Measurements from ENCODE around the gene MACIR. TPM values are rescaled to one million over a fixed set of nuclear protein-coding genes. Genes with fewer than 3 reads are reported as not detected.

MACIR gene
- total and polyA plus RNA-seq, 2 of the 13 experiments (the other 11 are each of a cell fraction or from before 2014, with no cell fraction given): 2.4 to 4.4 TPM

DNA sequence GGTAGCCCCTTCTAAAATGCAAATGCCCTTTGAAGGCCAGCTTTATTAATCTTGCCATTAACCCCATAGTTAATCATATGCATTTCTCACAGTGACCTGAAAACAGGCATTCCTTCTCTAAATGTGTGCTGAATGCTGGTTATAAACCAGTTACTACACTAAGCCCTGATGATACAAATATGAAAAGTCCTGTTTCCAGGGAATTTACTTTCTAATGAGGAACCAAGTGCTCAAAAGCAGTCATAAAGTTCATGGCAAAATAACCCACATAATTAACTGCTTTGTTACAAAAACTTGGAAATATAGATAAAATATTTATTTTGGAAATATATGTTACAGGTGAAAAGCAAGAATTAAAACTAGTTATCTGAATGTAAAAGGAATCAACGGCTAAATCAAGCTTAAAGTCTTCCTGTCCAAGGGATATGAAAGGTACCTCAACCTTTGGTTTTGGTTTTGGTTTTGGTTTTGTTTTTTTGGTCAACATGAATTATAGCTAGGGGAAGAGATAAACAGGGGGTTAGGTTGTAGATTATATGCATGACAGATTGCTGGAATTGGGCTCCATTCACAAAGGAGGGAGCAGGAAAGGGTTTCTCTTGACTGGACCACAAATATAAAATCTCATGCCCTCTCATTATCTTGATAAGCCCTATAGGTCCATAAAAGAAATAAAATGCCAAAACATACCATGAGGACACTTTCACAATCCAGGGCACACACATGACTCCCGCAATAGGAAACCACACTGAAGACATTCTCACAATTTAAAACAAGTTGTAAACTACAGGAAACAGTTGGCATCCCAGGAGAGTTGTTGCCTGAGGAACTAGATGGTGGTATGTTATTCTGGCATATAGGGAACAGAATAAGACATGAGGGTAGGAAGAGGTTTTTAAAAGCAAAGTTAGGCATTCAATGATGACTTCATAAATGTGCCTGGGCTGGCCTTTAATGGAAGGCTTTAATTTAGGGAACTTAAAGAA lies 46.7 kb upstream of the MACIR start (continued):
- TF ChIP-seq, protein P1, sequence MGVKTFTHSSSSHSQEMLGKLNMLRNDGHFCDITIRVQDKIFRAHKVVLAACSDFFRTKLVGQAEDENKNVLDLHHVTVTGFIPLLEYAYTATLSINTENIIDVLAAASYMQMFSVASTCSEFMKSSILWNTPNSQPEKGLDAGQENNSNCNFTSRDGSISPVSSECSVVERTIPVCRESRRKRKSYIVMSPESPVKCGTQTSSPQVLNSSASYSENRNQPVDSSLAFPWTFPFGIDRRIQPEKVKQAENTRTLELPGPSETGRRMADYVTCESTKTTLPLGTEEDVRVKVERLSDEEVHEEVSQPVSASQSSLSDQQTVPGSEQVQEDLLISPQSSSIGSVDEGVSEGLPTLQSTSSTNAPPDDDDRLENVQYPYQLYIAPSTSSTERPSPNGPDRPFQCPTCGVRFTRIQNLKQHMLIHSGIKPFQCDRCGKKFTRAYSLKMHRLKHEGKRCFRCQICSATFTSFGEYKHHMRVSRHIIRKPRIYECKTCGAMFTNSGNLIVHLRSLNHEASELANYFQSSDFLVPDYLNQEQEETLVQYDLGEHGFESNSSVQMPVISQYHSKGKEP (CRISPR knock-in tag; IDR thresholded peaks at IDR 0.05): no peak

DNA sequence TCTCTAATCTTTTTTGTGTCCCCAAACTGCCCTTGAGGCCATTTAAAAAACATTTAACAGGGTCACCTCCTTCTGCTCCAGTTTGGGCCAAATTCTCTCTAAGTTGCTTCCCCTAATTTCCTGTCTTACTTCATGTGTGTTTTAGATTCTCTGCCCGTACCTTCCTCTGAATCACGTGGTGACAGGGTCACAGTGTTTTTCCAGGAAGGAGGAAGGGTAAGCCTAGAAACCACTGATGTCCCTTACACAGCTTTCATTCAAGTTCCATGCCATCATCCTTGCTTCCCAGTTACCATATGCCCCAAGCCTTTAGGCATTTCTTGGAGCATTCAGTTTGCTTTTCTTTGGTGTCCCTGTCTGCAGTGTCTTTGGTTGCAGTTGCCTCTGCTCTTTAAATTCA lies 42.4 kb upstream of the MACIR start:
- no peak overlapping the region for H2AFZ ChIP-seq (ENCODE audit: low read length)
- in situ Hi-C loops (cut with HindIII; ENCODE audit: extremely low pct_ligation_motif_present, low pct_unique_long_range_greater_than_20kb) (no loop called here), intact Hi-C loops (cut with micrococcal nuclease; ENCODE audit: unreplicated experiment) (no loop called here)
- no peak overlapping the region for H3K27ac ChIP-seq (ENCODE audit: extremely low read length, insufficient read depth, low read length)
- no peaks in the 10 kb centered on the region; a peak in 1 of 5 replicates for H3K27me3 ChIP-seq (ENCODE audit: control insufficient read depth in 1 of 2, insufficient read depth in 2 of 2, low read length in 2 of 2)
- no TSS peak for BruUV-seq (replicated peaks)
- no peaks in the 10 kb centered on the region for H3K9me3 ChIP-seq (ENCODE audit: low read length)
- H3K9ac ChIP-seq (ENCODE audit: insufficient read depth, low read depth, low read length): no peak overlapping the region
- FAIRE-seq (no peak), DNase-seq (ENCODE audit: low spot score) (no peak), ATAC-seq (no peak)
- POLR2A ChIA-PET: no interaction called here
- no peak overlapping the region for H3K4me2 ChIP-seq (ENCODE audit: low read depth, low read length)
- 61% methylated on average over 2 of the region's 2 CpGs for WGBS (ENCODE audit: low lambda C conversion rate)
- no peaks in the 10 kb centered on the region for H4K20me1 ChIP-seq (ENCODE audit: insufficient read depth, low read length)
- H3K36me3 ChIP-seq (replicated peaks in 1 of 2; ENCODE audit: control insufficient read depth in 1 of 2, insufficient read depth in 2 of 2, low read length in 2 of 2): no peaks in the 10 kb centered on the region
- no peak overlapping the region for H3K4me3 ChIP-seq (replicated peaks in 1 of 3; ENCODE audit: insufficient read depth in 1 of 3, low read depth in 2 of 3, low read length in 3 of 3)
- no peaks in the 10 kb centered on the region for H3K79me2 ChIP-seq (ENCODE audit: insufficient read depth, low read length)
- H3K4me1 ChIP-seq (ENCODE audit: insufficient read depth, low read length): peaks cover 6% of the 10 kb centered on the region; the same call in 1 of the 2 replicates
- CTCF ChIA-PET (ENCODE audit: low intra/inter-chr PET ratio, low total read pairs): no interaction called here
- TF ChIP-seq SOX13 (IDR thresholded peaks at IDR 0.05) (no peak), SOX13 (CRISPR knock-in tag; conservative IDR thresholded peaks at IDR 0.05 in 1 of 2, IDR thresholded peaks at IDR 0.05 in 1 of 2) (no peak), RNF2 (conservative IDR thresholded peaks at IDR 0.05; ENCODE audit: low read depth) (no peak), SMC3 (IDR thresholded peaks at IDR 0.05; ENCODE audit: low read length) (no peak), KDM2A (CRISPR knock-in tag; IDR thresholded peaks at IDR 0.05; ENCODE audit: borderline replicate concordance, low read depth) (no peak), SIX1 (CRISPR knock-in tag; IDR thresholded peaks at IDR 0.05; ENCODE audit: borderline replicate concordance) (no peak), GZF1 (CRISPR knock-in tag; IDR thresholded peaks at IDR 0.05) (no peak), IKZF4 (CRISPR knock-in tag; IDR thresholded peaks at IDR 0.05; ENCODE audit: borderline replicate concordance, low read depth, not compliant biosample characterization) (no peak), MYNN (CRISPR knock-in tag; IDR thresholded peaks at IDR 0.05; ENCODE audit: low read depth) (no peak), ZNF383 (CRISPR knock-in tag; IDR thresholded peaks at IDR 0.05; ENCODE audit: borderline replicate concordance) (no peak)
- TF ChIP-seq, protein P2, sequence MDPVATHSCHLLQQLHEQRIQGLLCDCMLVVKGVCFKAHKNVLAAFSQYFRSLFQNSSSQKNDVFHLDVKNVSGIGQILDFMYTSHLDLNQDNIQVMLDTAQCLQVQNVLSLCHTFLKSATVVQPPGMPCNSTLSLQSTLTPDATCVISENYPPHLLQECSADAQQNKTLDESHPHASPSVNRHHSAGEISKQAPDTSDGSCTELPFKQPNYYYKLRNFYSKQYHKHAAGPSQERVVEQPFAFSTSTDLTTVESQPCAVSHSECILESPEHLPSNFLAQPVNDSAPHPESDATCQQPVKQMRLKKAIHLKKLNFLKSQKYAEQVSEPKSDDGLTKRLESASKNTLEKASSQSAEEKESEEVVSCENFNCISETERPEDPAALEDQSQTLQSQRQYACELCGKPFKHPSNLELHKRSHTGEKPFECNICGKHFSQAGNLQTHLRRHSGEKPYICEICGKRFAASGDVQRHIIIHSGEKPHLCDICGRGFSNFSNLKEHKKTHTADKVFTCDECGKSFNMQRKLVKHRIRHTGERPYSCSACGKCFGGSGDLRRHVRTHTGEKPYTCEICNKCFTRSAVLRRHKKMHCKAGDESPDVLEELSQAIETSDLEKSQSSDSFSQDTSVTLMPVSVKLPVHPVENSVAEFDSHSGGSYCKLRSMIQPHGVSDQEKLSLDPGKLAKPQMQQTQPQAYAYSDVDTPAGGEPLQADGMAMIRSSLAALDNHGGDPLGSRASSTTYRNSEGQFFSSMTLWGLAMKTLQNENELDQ (CRISPR knock-in tag; IDR thresholded peaks at IDR 0.05; ENCODE audit: borderline replicate concordance): no peak
- TF ChIP-seq, protein P3, sequence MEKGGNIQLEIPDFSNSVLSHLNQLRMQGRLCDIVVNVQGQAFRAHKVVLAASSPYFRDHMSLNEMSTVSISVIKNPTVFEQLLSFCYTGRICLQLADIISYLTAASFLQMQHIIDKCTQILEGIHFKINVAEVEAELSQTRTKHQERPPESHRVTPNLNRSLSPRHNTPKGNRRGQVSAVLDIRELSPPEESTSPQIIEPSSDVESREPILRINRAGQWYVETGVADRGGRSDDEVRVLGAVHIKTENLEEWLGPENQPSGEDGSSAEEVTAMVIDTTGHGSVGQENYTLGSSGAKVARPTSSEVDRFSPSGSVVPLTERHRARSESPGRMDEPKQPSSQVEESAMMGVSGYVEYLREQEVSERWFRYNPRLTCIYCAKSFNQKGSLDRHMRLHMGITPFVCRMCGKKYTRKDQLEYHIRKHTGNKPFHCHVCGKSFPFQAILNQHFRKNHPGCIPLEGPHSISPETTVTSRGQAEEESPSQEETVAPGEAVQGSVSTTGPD (CRISPR knock-in tag; IDR thresholded peaks at IDR 0.05): no peak
- TF ChIP-seq, protein P4, sequence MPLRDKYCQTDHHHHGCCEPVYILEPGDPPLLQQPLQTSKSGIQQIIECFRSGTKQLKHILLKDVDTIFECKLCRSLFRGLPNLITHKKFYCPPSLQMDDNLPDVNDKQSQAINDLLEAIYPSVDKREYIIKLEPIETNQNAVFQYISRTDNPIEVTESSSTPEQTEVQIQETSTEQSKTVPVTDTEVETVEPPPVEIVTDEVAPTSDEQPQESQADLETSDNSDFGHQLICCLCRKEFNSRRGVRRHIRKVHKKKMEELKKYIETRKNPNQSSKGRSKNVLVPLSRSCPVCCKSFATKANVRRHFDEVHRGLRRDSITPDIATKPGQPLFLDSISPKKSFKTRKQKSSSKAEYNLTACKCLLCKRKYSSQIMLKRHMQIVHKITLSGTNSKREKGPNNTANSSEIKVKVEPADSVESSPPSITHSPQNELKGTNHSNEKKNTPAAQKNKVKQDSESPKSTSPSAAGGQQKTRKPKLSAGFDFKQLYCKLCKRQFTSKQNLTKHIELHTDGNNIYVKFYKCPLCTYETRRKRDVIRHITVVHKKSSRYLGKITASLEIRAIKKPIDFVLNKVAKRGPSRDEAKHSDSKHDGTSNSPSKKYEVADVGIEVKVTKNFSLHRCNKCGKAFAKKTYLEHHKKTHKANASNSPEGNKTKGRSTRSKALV (CRISPR knock-in tag; IDR thresholded peaks at IDR 0.05): no peak

All from HepG2 (cell line).